Cardiac fibroblast (primary cell): ENCODE results near the gene CCDC137.

Experiments used
- DNase-seq, 2 donors: peaks; one replicate each; pipeline versions ENCODE4 v3.0.0 to v3.0.0-alpha.2; 2010; ENCODE audit warnings: low read depth in 2 of 2
- H3K4me3 ChIP-seq, 2 donors: replicated peaks in 1 of 2; 1 replicate in 1 of 2; 2 replicates in 1 of 2; pipeline ENCODE4 v1.5.1; 2011; ENCODE audit warnings: low read depth in 2 of 2, low read length in 2 of 2, mild to moderate bottlenecking in 2 of 2, moderate library complexity in 1 of 2
- CTCF ChIP-seq: IDR thresholded peaks from one replicate; pipeline ENCODE4 v1.5.1; 2011; ENCODE audit warnings: low read depth, mild to moderate bottlenecking, low read length, inconsistent platforms

Gene CCDC137

GRCh38 chr17:81687770-81688541 is 21.4 kb downstream of the CCDC137 start:
- no peak for DNase-seq
- H3K4me3 ChIP-seq = no peak overlapping the region
- no peak for TF ChIP-seq CTCF

DNA sequence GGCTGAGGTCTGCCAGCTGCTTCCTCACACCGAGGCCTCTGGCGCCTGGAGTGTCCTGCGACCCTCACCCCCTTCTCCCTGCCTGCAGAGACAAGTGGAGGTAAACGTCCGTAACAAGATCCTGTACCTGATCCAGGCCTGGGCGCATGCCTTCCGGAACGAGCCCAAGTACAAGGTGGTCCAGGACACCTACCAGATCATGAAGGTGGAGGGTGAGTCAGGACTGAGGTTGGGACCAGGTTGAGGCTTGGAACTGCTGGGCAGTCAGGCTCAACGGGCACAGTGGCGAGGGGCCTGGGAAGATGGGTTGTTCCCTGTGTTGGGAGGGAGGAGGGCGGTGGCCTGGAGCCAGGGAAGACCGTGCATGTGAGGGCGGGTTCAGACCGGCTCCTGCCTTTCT is 22.1 kb downstream of the CCDC137 start:
- no peak for TF ChIP-seq CTCF
- H3K4me3 ChIP-seq = no peak overlapping the region
- no peak for DNase-seq

- no peak overlapping the region for H3K4me3 ChIP-seq
- no peak for TF ChIP-seq CTCF
Measured at GRCh38 chr17:81690066-81690465, 23.5 kb downstream of the CCDC137 start.

GRCh38 chr17:81690549-81690948 is 24.0 kb downstream of the CCDC137 start:
- no peak overlapping the region for H3K4me3 ChIP-seq
- DNase-seq = no peak
- no peak for TF ChIP-seq CTCF

More at GRCh38 chr17:81690066-81690465, 23.5 kb downstream of the CCDC137 start:
- DNase-seq = no peak

DNA sequence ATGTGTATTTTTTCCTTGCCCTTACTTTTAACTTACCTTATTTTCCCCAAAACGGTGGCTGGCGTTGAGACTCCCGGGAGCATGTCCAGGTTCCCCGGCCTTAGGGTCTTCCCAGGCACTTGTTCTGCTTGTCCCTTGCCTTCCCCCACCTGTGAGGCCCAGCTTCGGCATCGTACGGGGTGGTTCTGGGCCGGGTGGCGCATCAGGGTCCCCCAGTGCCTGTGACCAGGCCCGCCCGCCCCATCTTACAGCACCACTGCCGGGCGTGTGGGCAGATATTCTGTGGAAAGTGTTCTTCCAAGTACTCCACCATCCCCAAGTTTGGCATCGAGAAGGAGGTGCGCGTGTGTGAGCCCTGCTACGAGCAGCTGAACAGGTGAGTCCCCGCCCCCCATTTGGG is 24.7 kb downstream of the CCDC137 start:
- TF ChIP-seq CTCF = no peak
- DNase-seq = no peak
- no peak overlapping the region for H3K4me3 ChIP-seq

DNA sequence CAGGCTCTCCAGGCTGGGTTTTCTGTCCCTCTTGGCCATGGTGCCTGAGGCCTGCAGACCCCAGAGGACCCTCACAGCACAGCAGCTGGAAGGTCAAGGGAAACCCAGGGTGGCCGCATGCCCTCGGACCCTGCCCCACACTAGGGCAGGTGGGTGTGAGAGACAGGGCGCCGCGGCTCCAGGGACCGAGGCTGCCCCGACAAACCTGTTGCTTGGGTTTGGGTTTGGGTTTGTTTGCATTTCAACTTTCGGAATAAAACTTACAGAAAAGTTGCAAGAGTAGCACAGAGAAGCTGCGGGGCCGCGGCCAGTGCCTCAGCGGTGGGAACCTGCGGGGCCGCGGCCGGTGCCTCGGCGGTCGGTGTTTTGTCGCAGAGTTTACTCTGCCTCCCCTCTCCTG is 25.1 kb downstream of the CCDC137 start:
- TF ChIP-seq CTCF = no peak
- no peak overlapping the region for H3K4me3 ChIP-seq
- no peak for DNase-seq
